A549 (cell line): ENCODE results near the gene YBX1. TPM values are rescaled to one million over a fixed set of nuclear protein-coding genes. Genes with fewer than 3 reads are reported as not detected.

ENCODE experiments used
- ATAC-seq, 2 experiments: fragments of 200-7000 bp in 1 of 2; fragments of >200 bp in 1 of 2; cut with Nextera tagmentation in 1 of 2; cut with Tn5 transposase in 1 of 2; 3 replicates each; pipeline versions ENCODE4 v1.8.0 to v1.9.1; 2018 to 2020; ENCODE audit warnings: mild to moderate bottlenecking in 1 of 2, moderate library complexity in 1 of 2
- CTCF ChIA-PET: fragments of 300-600 bp; sonication (Branson Sonifier 250); formaldehyde crosslinking; extraction: SDS; loops from one replicate; lab custom pipeline; 2021; ENCODE audit warnings: antibody characterized with exemption, inconsistent platforms; lab: Yijun Ruan, JAX
- POLR2A ChIA-PET: fragments of 350-600 bp; formaldehyde crosslinking; extraction: SDS; loops from one replicate; lab custom pipeline; 2021; ENCODE audit warnings: antibody characterized with exemption, inconsistent platforms; lab: Yijun Ruan, JAX
- DNase-seq, 2 experiments: peaks; one replicate each; pipeline versions ENCODE4 v3.0.0 to v3.0.0-alpha.2; 2011 to 2016; ENCODE audit warnings: low read depth in 1 of 2, low spot score in 1 of 2
- FAIRE-seq: peaks from 2 replicates; lab custom pipeline; 2011; peaks lifted over from hg19 to GRCh38; lab: Jason Lieb, UNC
- H3K27ac ChIP-seq, 2 experiments: fragments of >200 bp; sonication (Bioruptor Twin); formaldehyde crosslinking; 3 replicates each; pipeline ENCODE4 v1.5.1; 2016 to 2017
- H3K4me1 ChIP-seq: fragments of >200 bp; sonication (Bioruptor Twin); formaldehyde crosslinking; 3 replicates; pipeline ENCODE4 v1.6.1; 2016
- H3K4me2 ChIP-seq: fragments of >200 bp; sonication (Bioruptor Twin); formaldehyde crosslinking; 3 replicates; pipeline ENCODE4 v1.6.1; 2016
- H3K4me3 ChIP-seq: fragments of >200 bp; sonication (Bioruptor Twin); formaldehyde crosslinking; 3 replicates; pipeline ENCODE4 v1.5.1; 2016
- H3K9me3 ChIP-seq: fragments of >200 bp; sonication (Bioruptor Twin); formaldehyde crosslinking; 3 replicates; pipeline ENCODE4 v1.6.1; 2016
- BHLHE40 ChIP-seq: IDR thresholded peaks from 2 replicates; pipeline ENCODE4 v1.6.1; 2012; ENCODE audit warnings: low read depth, low read length, inconsistent platforms
- CBX2 ChIP-seq: fragments of 200-600 bp; sonication (generic); IDR thresholded peaks from 2 replicates; pipeline ENCODE4 v1.6.1; 2016; ENCODE audit warnings: low read depth, mild to moderate bottlenecking, borderline replicate concordance
- CBX8 ChIP-seq: fragments of 200-600 bp; sonication (generic); IDR thresholded peaks from 2 replicates; pipeline ENCODE4 v1.6.1; 2016
- CEBPB ChIP-seq, 2 experiments: fragments of >200 bp in 1 of 2; sonication (Bioruptor Twin) in 1 of 2; formaldehyde crosslinking in 1 of 2; IDR thresholded peaks; 2 replicates each; pipeline ENCODE4 v1.6.1; 2012 to 2016
- CHD2 ChIP-seq: fragments of 150-350 bp; IDR thresholded peaks from 2 replicates; pipeline ENCODE4 v1.6.1; 2014; ENCODE audit warnings: low read length; ENCODE audit not compliant: partially characterized antibody
- CHD4 ChIP-seq: fragments of 200-600 bp; sonication (generic); IDR thresholded peaks from 2 replicates; pipeline ENCODE4 v1.6.1; 2016; ENCODE audit warnings: antibody characterized with exemption, mild to moderate bottlenecking, borderline replicate concordance
- ELK1 ChIP-seq: fragments of 150-350 bp; IDR thresholded peaks from 2 replicates; pipeline ENCODE4 v1.6.1; 2014; ENCODE audit warnings: low read depth, mild to moderate bottlenecking, low read length
- ESRRA ChIP-seq: fragments of 150-350 bp; IDR thresholded peaks from 2 replicates; pipeline ENCODE4 v1.6.1; 2014; ENCODE audit warnings: mild to moderate bottlenecking, low read length, borderline replicate concordance
- FOSB ChIP-seq: fragments of 250-450 bp; sonication (Bioruptor Pico); IDR thresholded peaks from 2 replicates; pipeline ENCODE4 v1.5.0; 2020; ENCODE audit warnings: mild to moderate bottlenecking, moderate library complexity
- FOSL2 ChIP-seq, 2 experiments: fragments of 450-650 bp in 1 of 2; fragments of >200 bp in 1 of 2; sonication (Bioruptor Twin) in 1 of 2; formaldehyde crosslinking; IDR thresholded peaks; 2 replicates each; pipeline versions ENCODE4 v1.5.0 to v1.6.1; 2016 to 2020; ENCODE audit warnings: mild to moderate bottlenecking in 1 of 2, moderate library complexity in 1 of 2
- GATA3 ChIP-seq: IDR thresholded peaks from 2 replicates; pipeline ENCODE4 v1.6.1; 2012; ENCODE audit warnings: borderline replicate concordance
- HEYL ChIP-seq: fragments of 250-450 bp; sonication (Bioruptor Pico); IDR thresholded peaks from 2 replicates; pipeline ENCODE4 v1.8.0; 2021; ENCODE audit warnings: mild to moderate bottlenecking, moderate library complexity
- HOXB13 ChIP-seq: fragments of 250-450 bp; sonication (Bioruptor Pico); IDR thresholded peaks from 2 replicates; pipeline ENCODE4 v1.5.0; 2020; ENCODE audit warnings: low read depth, mild to moderate bottlenecking, moderate library complexity
- MAX ChIP-seq: IDR thresholded peaks from 2 replicates; pipeline ENCODE4 v1.6.1; 2012
- MYC ChIP-seq: IDR thresholded peaks from 2 replicates; pipeline ENCODE4 v1.6.1; 2012; ENCODE audit warnings: mild to moderate bottlenecking, inconsistent platforms, low read length, improper control_type of control experiment, borderline replicate concordance
- NPAS2 ChIP-seq: fragments of 250-450 bp; sonication (Bioruptor Pico); IDR thresholded peaks from 2 replicates; pipeline ENCODE4 v1.8.0; 2022; ENCODE audit warnings: mild to moderate bottlenecking, moderate library complexity, borderline replicate concordance
- POLR2AphosphoS2 ChIP-seq: conservative IDR thresholded peaks from 2 replicates; pipeline ENCODE4 v1.6.1; 2012; ENCODE audit warnings: low read length, improper control_type of control experiment, inconsistent platforms
- REST ChIP-seq: fragments of 200-600 bp; sonication (generic); IDR thresholded peaks from 2 replicates; pipeline ENCODE4 v1.6.1; 2016; ENCODE audit warnings: antibody characterized with exemption, mild to moderate bottlenecking, moderate library complexity
- RFX5 ChIP-seq: fragments of 450-650 bp; IDR thresholded peaks from 2 replicates; pipeline ENCODE4 v1.7.1; 2014; ENCODE audit warnings: antibody characterized with exemption, mild to moderate bottlenecking, moderate library complexity
- RNF2 ChIP-seq: fragments of 200-600 bp; sonication (generic); IDR thresholded peaks from 2 replicates; pipeline ENCODE4 v1.6.1; 2016; ENCODE audit warnings: low read depth, mild to moderate bottlenecking, antibody characterized with exemption, moderate library complexity, borderline replicate concordance
- SMC3 ChIP-seq: fragments of >200 bp; sonication (Bioruptor Twin); formaldehyde crosslinking; IDR thresholded peaks from 3 replicates; pipeline ENCODE4 v1.6.1; 2018; ENCODE audit warnings: inconsistent platforms
- TFCP2L1 ChIP-seq: fragments of 250-450 bp; sonication (Bioruptor Pico); IDR thresholded peaks from 2 replicates; pipeline ENCODE4 v1.5.0; 2021; ENCODE audit warnings: mild to moderate bottlenecking
- ZC3H11A ChIP-seq: fragments of 450-650 bp; IDR thresholded peaks from 2 replicates; pipeline ENCODE4 v1.6.1; 2014; ENCODE audit warnings: antibody characterized with exemption, mild to moderate bottlenecking
- ZFP36 ChIP-seq: fragments of 450-650 bp; IDR thresholded peaks from 2 replicates; pipeline ENCODE4 v1.6.1; 2014; ENCODE audit warnings: borderline replicate concordance; ENCODE audit not compliant: partially characterized antibody
- ZNF302 ChIP-seq: fragments of 250-450 bp; sonication (Bioruptor Pico); IDR thresholded peaks from 2 replicates; pipeline ENCODE4 v1.9.0; 2021; ENCODE audit warnings: inconsistent platforms, mild to moderate bottlenecking, moderate library complexity
- ZSCAN20 ChIP-seq: fragments of 250-450 bp; sonication (Bioruptor Pico); IDR thresholded peaks from 2 replicates; pipeline ENCODE4 v1.8.0; 2022; ENCODE audit warnings: mild to moderate bottlenecking, moderate library complexity
- WGBS: methylation state at CpG from one replicate; pipeline ENCODE4 v1.1.6; 2017; ENCODE audit errors: missing lambda C conversion rate; 5-methylcytosine and 5-hydroxymethylcytosine counted together
- polyA plus RNA-seq, 4 experiments: library from polyadenylated mRNA; depleted of rRNA in 3 of 4; stranded (reverse); fragments of >200 nt; fragmentation: RNase III in 1 of 4; extraction: RNeasy Plus Mini Kit Qiagen cat#74134 plus additional on column Dnase treatment in 1 of 4; gene quantifications; 2 replicates in 3 of 4; 3 replicates in 1 of 4; pipeline ENCODE4 v1.2.3, GENCODE V29; 2011 to 2017

The YBX1 gene
- polyA plus RNA-seq, 2 of the 4 experiments (the other 2 are of a cell fraction) = 488 to 747 TPM

GRCh38 chr1:42731585-42731984 lies 49.4 kb downstream of the YBX1 start:
- no peak overlapping the region for H3K4me2 ChIP-seq
- WGBS = 73% methylated on average over 2 of the region's 3 CpGs
- no peaks in the 10 kb centered on the region for H3K9me3 ChIP-seq
- no peak for FAIRE-seq
- DNase-seq = no peak
- CTCF ChIA-PET = interaction anchor here (0.6 to 1.8 kb wide), 4 partner anchors 15 to 342 kb away, joined by 3 to 5 read pairs (median 4); no protein-coding TSS in a partner anchor
- POLR2A ChIA-PET = no interaction called here
- no peak overlapping the region for H3K27ac ChIP-seq
- H3K4me1 ChIP-seq = 0 out of 3 replicates have a peak, but pooled peaks cover 3% of the 10 kb centered on the region
- H3K4me3 ChIP-seq = no peak overlapping the region
- TF ChIP-seq CHD4 = no peak
- TF ChIP-seq HEYL (CRISPR knock-in tag) = no peak
- no peak for TF ChIP-seq POLR2AphosphoS2
- TF ChIP-seq RFX5 = no peak
- no peak for TF ChIP-seq FOSB (CRISPR knock-in tag)
- TF ChIP-seq, all 56 proteins: peak for 0
- no peak for ATAC-seq

GRCh38 chr1:42732126-42732680 lies 50.0 kb downstream of the YBX1 start:
- WGBS = 74% methylated on average over 10 of the region's 10 CpGs

GRCh38 chr1:42733415-42734200 lies 51.4 kb downstream of the YBX1 start:
- ATAC-seq = no peak
- Histone ChIP-seq H3K4me3 (no peak overlapping the region), H3K27ac (no peak overlapping the region), H3K4me2 (no peak overlapping the region), H3K4me1 (0 out of 3 replicates have a peak, but pooled peaks cover 3% of the 10 kb centered on the region), H3K9me3 (no peaks in the 10 kb centered on the region)
- ChIA-PET POLR2A (interaction anchor here (1.0 kb wide), 1 partner anchor 52 kb away, joined by 3 read pairs; the partner anchor contains the start of gene YBX1), CTCF (interaction anchor here (0.7 to 1.8 kb wide), 5 partner anchors 13 to 155 kb away, joined by 3 to 5 read pairs (median 3); no protein-coding TSS in a partner anchor)
- 80% methylated on average over 8 of the region's 12 CpGs for WGBS
- TF ChIP-seq CBX8 (no peak), GATA3 (no peak), MAX (no peak), RNF2 (no peak), ELK1 (no peak), ZNF302 (CRISPR knock-in tag) (no peak), CEBPB (IDR thresholded peaks at IDR 0.05) (no peak), FOSL2 (IDR thresholded peaks at IDR 0.05) (no peak), FOSL2 (CRISPR knock-in tag; IDR thresholded peaks at IDR 0.05) (no peak), HEYL (CRISPR knock-in tag) (no peak), CHD2 (no peak), NPAS2 (CRISPR knock-in tag) (no peak), BHLHE40 (no peak), TFCP2L1 (CRISPR knock-in tag) (no peak), ZFP36 (no peak), CHD4 (no peak), CBX2 (no peak), HOXB13 (CRISPR knock-in tag) (no peak), REST (no peak)
- DNase-seq = no peak
- no peak for FAIRE-seq

More at GRCh38 chr1:42732126-42732680, 50.0 kb downstream of the YBX1 start:
- ChIA-PET CTCF (interaction anchor here (0.6 to 1.8 kb wide), 4 partner anchors 14 to 341 kb away, joined by 3 to 5 read pairs (median 4); no protein-coding TSS in a partner anchor), POLR2A (no interaction called here)
- TF ChIP-seq HEYL (CRISPR knock-in tag) (no peak), ZSCAN20 (CRISPR knock-in tag) (no peak), ESRRA (no peak), ZC3H11A (no peak), MYC (no peak), SMC3 (no peak)
- no peak overlapping the region for H3K27ac ChIP-seq
- FAIRE-seq (no peak), ATAC-seq (no peak), DNase-seq (no peak)
- no peak overlapping the region for H3K4me3 ChIP-seq
- H3K4me1 ChIP-seq = 0 out of 3 replicates have a peak, but pooled peaks cover 3% of the 10 kb centered on the region
- H3K4me2 ChIP-seq = no peak overlapping the region
- H3K9me3 ChIP-seq = no peaks in the 10 kb centered on the region
